ENCODE measurements around the gene ZCCHC7.

- TF ChIP-seq CTCF (IDR thresholded peaks at IDR 0.05) (no peak), POLR2AphosphoS2 (conservative IDR thresholded peaks at IDR 0.05; ENCODE audit: low read length) (no peak), SMC3 (IDR thresholded peaks at IDR 0.05) (no peak)
Measured at GRCh38 chr9:37369671-37370070, 249.3 kb downstream of the ZCCHC7 start.
